NOMO-1 treated with DMSO at 0.1 percent for 48 hours (cell line): ENCODE data around the gene PARD3B.

ENCODE experiments used
- DNase-seq: peaks from one replicate; lab custom pipeline; 2025; ENCODE audit not compliant: unreplicated experiment; lab: John Stamatoyannopoulos, UW

PARD3B gene

DNA sequence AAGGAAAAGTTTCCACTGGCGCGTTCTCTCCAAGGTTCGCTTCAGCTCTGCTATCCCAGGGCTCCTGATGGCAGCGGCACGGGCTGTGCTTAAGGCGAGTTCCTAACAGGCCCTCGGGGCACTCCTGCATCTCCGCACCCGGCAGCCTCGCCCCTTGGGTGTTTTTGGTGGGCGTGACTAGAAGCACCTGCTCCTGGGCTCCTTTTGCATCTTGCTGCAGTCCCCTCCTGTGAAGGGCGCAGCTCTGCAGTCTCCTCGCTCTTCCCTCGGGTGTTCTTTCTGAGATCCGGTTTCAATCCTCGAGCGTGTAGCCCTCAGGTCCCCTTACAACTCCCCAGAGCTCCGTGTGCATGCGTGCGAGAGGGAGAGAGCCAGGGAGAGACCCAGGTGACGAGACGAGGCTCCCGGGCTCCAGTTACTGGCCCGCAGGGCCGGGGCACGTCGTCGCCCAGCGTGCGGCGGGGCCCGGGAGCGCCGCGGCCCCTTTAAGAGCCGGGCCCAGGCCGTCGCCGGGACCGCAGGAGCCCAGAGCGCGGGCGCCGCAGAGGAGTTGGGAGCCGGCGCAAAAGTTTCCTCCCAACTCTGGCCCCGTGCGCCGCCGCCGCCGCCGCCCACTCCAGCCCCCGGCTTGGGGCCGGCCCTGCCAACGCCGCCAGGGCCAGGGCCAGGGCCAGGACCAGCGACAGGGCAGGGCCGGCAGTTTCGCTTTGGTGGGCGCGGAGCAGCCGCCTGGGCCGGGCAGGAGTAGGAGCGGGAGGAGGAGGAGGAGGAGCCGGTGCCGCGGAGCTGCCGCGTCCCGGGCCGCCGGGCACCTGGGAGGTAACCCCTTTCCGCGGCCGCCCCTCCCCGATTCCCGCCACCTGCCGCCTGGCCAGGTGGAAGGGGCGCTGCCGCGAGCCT, at the start of gene PARD3B:
TSS of gene PARD3B (plus strand) at position 515 of the 900 bp plus-strand sequence. CDS start 525 bp downstream, outside the sequence.
- DNase-seq: peak; percentile 19

- DNase-seq: no peak
These were observed 48.5 kb upstream of the PARD3B start for GRCh38 chr2:204496779-204497178.

DNA sequence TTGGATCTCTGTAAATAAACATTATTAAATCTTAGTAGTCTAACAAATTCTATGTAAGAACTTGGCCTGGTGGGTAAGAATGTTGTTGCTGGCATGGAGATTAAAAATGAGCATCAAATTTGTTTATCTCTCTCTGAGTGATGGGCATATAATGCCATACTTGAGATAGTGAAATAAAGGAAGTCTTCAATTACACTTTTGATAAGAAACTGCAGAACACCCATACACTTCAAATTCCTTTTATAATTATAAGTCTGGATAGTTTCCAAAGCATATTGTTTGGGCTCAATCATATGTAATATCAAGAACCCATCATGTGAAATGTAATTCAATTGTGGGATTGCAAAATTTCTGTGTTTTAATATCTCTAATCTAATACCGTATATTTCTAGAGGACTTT, 47.4 kb upstream of the PARD3B start:
- no peak for DNase-seq

DNA sequence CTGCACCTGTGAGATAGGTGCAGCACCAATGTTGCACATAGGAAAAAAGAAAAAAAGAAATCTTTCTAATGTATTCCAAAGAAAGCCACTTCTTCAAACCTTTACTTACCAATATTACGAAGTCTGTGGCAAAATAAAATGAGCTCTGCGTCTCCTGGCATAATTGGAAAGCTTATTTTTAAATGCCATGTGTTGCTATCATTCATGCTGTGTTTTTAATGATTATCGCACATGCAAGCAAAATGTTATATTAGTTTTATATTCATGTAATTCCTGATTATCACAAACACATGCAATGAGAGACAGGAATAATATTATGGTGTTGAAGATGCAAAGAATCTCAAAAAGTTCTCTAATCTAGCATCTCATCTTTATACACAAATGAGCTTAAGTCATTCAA, 47.0 kb upstream of the PARD3B start:
- DNase-seq: no peak

- DNase-seq: no peak
These were observed 41.4 kb upstream of the PARD3B start for GRCh38 chr2:204503869-204504268.

- DNase-seq: no peak
These were observed 40.7 kb upstream of the PARD3B start for GRCh38 chr2:204504594-204504993.

DNA sequence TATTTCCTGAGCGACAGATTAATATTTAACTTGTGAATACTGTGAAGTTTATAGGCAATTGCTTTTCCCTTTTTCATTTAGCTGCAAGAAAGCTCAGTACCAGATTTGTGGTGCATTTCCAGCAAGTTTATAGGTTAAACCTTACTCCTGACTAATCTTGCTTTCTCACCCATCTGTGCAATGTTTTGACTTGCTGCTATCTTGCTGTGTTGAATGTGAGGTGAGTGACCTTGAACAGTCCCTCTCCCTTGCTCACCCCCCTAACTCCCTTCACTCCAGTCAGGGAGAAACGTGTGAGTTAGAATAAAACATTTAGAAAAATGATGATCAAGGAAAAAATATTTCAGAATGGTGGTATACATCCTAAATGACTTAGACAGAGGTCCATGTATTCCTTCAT, 39.8 kb upstream of the PARD3B start:
- no peak for DNase-seq

- no peak for DNase-seq
These were observed 39.3 kb upstream of the PARD3B start for GRCh38 chr2:204505946-204506345.

GRCh38 chr2:204507636-204508035, 37.6 kb upstream of the PARD3B start:
- no peak for DNase-seq

DNA sequence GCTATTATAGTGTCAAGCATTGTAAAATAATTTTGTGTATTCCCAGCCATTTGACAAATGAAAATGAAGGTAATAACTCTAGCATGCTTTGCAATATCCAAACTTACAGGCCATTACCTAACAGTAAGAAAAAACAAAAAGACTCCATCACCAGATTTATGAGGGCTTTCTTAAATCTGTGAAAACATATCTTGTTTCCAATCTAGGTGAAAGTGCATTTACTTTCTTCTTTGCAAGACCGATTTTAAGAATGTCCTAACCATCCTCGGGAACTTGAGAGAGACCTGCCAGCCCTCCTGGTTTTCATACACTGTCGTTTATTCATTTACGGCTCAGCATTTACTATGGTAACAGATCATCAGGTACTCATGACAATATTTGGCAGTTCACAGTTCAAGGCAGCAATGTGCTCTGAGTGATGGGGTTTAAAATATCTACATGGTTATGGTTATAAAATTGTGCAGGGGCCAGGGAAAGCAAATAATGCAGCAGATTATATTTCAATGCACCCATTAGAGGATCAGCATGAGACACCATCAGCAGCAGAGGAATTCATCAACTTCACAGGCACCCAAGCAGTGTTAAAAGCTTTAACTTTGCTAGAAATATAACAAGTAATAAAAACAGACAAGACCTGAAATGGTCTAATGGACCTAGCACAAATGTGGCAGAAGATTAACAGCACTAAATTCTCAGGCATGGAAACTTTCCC, 34.4 kb upstream of the PARD3B start:
- DNase-seq: no peak

DNA sequence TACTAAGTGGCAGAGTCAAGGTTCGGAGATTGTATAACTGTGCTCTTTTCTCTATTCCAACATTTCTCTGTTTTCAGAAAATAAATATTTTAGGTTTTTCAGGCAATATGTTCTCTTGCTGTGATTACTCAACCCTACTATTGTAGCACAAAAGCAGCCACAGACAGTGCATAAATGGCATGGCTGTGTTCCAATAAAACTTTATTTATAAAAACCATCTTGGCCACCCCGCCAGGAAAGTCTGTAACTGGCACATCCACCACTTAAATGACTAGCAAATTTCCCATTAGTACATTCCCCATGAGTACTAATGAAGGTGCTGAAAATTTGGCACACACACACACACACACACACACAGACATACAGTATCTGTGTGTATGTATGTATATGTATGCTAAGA, 30.8 kb upstream of the PARD3B start:
- DNase-seq: no peak

GRCh38 chr2:204515416-204515815, 29.9 kb upstream of the PARD3B start:
- no peak for DNase-seq

DNA sequence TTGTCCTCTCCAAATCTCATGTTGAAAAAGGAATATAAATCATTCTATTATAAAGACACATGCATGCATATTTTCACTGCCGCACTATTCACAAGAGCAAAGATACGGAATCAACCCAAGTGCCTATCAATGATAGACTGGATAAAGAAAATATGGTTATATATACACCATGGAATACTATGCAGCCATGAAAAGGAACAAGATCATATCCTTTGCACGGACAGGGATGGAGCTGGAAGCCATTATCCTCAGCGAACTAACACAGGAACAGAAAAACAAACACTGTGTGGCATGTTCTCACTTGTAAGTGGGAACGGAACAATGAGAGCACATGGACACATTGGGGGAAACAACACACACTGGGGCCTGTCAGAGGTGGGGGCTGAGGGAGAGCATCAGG, 28.1 kb upstream of the PARD3B start:
- no peak for DNase-seq

GRCh38 chr2:204529795-204530463, 15.3 kb upstream of the PARD3B start:
- DNase-seq: no peak

GRCh38 chr2:204530464-204530805, 14.8 kb upstream of the PARD3B start:
- DNase-seq: no peak

DNA sequence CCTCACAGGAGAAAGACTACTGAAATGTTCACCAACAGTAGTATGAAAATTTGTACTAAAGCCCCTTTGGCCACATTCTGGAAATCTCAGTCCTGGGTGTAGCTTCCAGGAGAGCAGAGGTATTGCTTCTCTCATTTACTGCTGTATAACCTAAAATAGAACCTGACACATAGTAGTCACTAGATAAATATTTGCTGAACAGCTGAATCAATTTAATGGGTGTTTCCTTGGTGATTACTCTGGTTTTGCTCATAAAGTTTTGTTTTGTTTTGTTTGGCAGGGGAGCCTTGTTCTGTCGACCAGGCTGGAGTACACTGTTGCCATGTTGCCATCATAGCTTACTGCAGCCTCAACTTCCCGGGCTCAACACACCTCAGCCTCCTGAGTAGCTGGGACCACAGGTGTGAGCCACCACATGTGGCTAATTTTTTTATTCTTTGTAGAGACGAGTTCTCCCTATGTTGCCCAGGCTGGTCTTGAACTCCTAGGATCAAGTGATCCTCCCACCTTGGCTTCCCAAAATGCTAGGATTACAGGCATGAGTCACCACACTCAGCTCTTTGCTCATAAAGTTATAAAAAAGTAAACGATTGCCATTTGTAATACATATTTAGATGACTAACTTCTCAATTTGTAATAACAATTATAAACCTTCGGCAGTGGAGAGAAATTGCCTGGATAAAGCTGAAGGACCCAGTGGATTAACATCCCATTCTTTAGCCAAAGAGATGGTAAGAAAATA, 11.5 kb upstream of the PARD3B start:
- no peak for DNase-seq

DNA sequence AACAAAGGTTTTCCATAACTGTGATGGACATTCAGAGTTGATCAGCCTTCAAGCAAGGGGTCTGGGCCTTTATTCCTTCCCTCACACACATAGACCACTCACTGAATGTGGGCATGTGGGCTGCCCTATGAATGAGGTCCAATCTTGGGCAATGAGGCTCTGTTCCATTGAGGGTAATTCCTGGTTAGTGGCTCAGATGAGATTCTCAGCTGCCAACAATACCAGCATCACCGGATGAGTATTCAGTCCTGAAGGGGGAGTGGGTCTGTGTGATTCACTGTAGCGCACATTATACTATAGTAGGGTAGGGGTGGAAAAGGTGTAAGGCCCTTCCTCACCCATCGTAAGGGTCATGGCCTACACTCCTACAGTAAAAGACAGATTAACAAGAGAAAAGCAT, 9.9 kb upstream of the PARD3B start:
- no peak for DNase-seq

DNA sequence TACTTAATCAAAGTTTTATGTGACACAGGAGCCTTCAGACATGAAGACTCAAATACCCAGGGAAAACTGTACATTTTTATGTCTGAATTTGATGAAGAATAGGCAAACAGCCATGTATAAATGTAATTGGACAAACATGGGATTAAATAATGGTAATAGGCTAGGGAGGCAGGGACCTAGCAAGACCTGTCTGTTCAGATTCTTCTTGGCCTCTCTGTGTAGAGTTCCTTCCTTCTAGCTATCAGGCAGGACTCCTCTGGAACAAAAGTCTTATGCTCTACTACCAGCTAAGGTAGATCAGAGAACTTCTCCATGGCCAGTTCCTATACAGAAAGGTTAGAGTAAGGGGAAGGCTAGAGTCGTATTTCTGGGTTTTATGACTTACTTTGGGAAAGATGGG, 9.5 kb upstream of the PARD3B start:
- no peak for DNase-seq

- DNase-seq: no peak
These were observed 6.9 kb upstream of the PARD3B start for GRCh38 chr2:204538182-204539018.

DNA sequence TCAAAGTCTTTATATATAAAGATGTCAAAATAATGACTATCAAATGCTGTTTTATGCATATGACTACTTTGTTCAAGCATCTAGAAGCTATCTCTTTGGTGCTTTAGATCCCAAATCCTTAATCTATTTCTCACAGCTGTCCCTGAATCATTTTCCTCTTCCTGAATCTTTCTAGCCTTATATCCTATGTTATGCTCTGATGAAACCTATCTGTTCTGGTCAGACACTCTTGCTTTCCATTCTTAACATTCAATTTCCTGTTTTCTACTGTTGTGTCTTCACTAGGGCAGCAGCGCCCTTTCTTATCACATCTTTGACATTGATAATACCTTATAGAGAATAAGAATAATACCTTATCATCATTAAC, 6.3 kb upstream of the PARD3B start:
- no peak for DNase-seq
